Lower leg skin (tissue), 3 donors: ENCODE data around the gene CACNA1D.

Experiments
- POLR2A ChIP-seq, 2 donors: fragments of 450-650 bp; IDR thresholded peaks; one replicate each; pipeline ENCODE4 v1.6.1; 2016 to 2017; ENCODE audit warnings: antibody characterized with exemption in 2 of 2, mild to moderate bottlenecking in 1 of 2, moderate library complexity in 1 of 2
- TF ChIP-seq, protein P1 (sequence below), 3 donors: fragments of 450-650 bp; IDR thresholded peaks; one replicate each; pipeline ENCODE4 v1.5.1; 2016; ENCODE audit warnings: antibody characterized with exemption in 3 of 3, mild to moderate bottlenecking in 3 of 3, moderate library complexity in 2 of 3

DNA sequence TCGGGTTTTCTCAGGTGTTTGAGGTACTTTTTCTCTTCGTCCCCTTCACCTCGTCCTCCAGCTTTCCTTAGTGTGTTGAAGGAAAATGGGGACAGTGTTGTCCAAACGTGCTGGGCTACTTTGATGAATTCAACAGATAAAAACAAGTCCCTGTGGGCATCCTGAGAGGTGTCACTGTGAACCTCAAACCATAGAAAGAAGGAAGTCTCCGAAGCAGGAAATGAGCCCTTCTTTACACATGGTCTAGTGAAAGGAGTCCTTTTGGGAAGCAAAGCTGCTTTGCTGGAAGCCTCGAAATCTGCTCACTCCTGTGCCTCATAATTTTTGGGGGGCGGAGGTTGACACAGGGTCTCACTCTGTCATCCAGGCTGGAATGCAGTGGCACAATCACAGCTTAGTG lies 362.6 kb downstream of the CACNA1D start:
- TF ChIP-seq, protein P1, sequence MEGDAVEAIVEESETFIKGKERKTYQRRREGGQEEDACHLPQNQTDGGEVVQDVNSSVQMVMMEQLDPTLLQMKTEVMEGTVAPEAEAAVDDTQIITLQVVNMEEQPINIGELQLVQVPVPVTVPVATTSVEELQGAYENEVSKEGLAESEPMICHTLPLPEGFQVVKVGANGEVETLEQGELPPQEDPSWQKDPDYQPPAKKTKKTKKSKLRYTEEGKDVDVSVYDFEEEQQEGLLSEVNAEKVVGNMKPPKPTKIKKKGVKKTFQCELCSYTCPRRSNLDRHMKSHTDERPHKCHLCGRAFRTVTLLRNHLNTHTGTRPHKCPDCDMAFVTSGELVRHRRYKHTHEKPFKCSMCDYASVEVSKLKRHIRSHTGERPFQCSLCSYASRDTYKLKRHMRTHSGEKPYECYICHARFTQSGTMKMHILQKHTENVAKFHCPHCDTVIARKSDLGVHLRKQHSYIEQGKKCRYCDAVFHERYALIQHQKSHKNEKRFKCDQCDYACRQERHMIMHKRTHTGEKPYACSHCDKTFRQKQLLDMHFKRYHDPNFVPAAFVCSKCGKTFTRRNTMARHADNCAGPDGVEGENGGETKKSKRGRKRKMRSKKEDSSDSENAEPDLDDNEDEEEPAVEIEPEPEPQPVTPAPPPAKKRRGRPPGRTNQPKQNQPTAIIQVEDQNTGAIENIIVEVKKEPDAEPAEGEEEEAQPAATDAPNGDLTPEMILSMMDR (IDR thresholded peaks at IDR 0.05): no peak
- TF ChIP-seq POLR2A (IDR thresholded peaks at IDR 0.05): no peak
